DND-41 (cell line): Measurements from ENCODE around the gene TUBB2B.
A peak's percentile ranks its signal among the peaks of the same experiment; 100 is the strongest.

Source experiments
- ATAC-seq: fragments of 200-7000 bp; cut with Tn5 transposase; 3 replicates; pipeline ENCODE4 v1.9.1; 2021; ENCODE audit warnings: low read depth; ENCODE audit not compliant: insufficient read depth
- DNase-seq: peaks from one replicate; pipeline ENCODE4 v3.0.0-alpha.2; 2020
- H2AFZ ChIP-seq: 2 replicates; pipeline ENCODE4 v1.6.0; 2012; ENCODE audit warnings: low read depth, low read length
- H3K27ac ChIP-seq: 2 replicates; pipeline ENCODE4 v1.5.1; 2012; ENCODE audit warnings: low read length, inconsistent platforms
- H3K27me3 ChIP-seq: fragments of 200-600 bp; sonication (generic); 2 replicates; pipeline ENCODE4 v1.6.0; 2012; ENCODE audit warnings: low read length, mild to moderate bottlenecking, inconsistent platforms; ENCODE audit not compliant: insufficient read depth, poor library complexity
- H3K36me3 ChIP-seq: 2 replicates; pipeline ENCODE4 v1.5.1; 2012; ENCODE audit warnings: low read length, inconsistent platforms; ENCODE audit not compliant: insufficient read depth
- H3K4me1 ChIP-seq: 2 replicates; pipeline ENCODE4 v1.5.1; 2012; ENCODE audit warnings: mild to moderate bottlenecking, low read length; ENCODE audit not compliant: insufficient read depth
- H3K4me2 ChIP-seq: 2 replicates; pipeline ENCODE4 v1.6.0; 2012; ENCODE audit warnings: mild to moderate bottlenecking, moderate library complexity, low read length, inconsistent platforms; ENCODE audit not compliant: insufficient read depth
- H3K4me3 ChIP-seq, 2 experiments: fragments of 200-600 bp in 1 of 2; shearing (Covaris generic) in 1 of 2; 2 replicates each; pipeline ENCODE4 v1.5.1; 2012 to 2016; ENCODE audit warnings: inconsistent platforms in 2 of 2, low read length in 2 of 2, mild to moderate bottlenecking in 2 of 2, low read depth in 1 of 2, moderate library complexity in 1 of 2
- H3K79me2 ChIP-seq: 2 replicates; pipeline ENCODE4 v1.6.0; 2012; ENCODE audit warnings: low read length, inconsistent platforms; ENCODE audit not compliant: insufficient read depth
- H3K9ac ChIP-seq: 2 replicates; pipeline ENCODE4 v1.6.0; 2012; ENCODE audit warnings: low read depth, mild to moderate bottlenecking, inconsistent platforms, low read length, moderate library complexity
- H3K9me3 ChIP-seq: 2 replicates; pipeline ENCODE4 v1.5.1; 2012; ENCODE audit warnings: low read length, moderate library complexity, mild to moderate bottlenecking, inconsistent platforms; ENCODE audit not compliant: insufficient read depth, severe bottlenecking
- H4K20me1 ChIP-seq: 2 replicates; pipeline ENCODE4 v1.6.0; 2012; ENCODE audit warnings: low read length; ENCODE audit not compliant: insufficient read depth
- EZH2 ChIP-seq: IDR thresholded peaks from 3 replicates; pipeline ENCODE4 v1.6.1; 2012; ENCODE audit warnings: borderline replicate concordance, low read depth, mild to moderate bottlenecking, moderate library complexity, low read length, inconsistent platforms; ENCODE audit not compliant: severe bottlenecking
- TF ChIP-seq, protein P1 (sequence below): IDR thresholded peaks from 2 replicates; pipeline ENCODE4 v1.5.1; 2012; ENCODE audit warnings: borderline replicate concordance, low read length, moderate library complexity, mild to moderate bottlenecking; ENCODE audit not compliant: poor library complexity, severe bottlenecking; ENCODE audit errors: extremely low read depth

The TUBB2B gene

DNA sequence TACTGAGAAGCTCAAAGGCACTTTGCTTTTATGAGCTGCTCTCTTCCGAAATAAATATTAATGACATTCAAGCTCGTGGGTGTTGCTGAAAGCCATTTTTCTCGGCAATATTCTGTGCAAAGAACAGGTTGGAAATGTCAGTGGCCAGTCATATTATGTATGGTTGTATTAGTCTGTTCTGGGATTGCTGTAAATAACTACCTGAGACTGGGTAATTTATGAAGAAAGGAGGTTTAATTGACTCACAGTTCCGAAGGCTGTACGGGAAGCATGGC, 32.1 kb downstream of the TUBB2B start:
- Histone ChIP-seq H3K9ac (no peak overlapping the region), H2AFZ (no peak overlapping the region), H3K79me2 (no peaks in the 10 kb centered on the region)

DNA sequence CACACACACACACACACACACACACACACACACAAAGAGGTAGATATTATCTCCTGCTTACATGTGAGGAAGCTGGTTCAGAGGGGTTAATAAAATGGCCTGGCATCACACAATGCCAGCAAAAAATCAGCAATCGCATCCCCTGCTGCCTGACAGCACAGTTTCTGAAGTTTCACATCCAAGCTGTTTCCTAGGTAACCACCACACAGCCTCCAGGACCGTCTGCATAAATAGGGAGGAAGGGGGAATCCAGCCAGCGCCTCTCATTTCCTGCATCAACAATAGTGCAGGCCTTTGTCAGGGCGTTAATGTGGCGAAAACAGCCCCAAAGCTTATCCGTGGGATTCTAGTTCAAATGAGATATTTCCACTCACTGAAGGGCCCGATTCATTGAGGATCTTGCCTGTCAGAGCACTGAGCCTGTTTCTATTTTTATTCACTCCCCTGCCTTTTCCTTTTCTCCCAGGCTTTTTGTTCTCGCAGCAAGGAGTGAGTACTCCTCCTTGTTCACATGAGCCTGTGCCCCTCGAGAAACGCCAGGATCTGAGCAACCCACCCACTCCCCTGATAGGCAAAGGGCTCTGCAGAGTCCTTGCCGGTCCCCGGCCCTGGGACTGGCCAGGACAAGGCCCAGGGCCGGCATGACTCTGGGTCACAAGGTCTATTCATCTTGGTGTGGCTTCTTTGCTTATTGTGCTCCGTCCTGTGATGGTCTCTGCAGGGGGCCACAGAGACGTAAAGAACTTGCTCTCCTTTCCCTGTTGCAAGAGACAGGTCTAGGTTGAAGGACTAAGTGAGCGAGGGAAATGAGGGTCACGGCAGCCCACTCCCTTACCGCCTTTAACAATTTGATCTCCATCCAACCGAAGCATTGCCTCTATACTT, 32.7 kb downstream of the TUBB2B start:
- Histone ChIP-seq H3K27ac (no peak overlapping the region), H3K9me3 (no peaks in the 10 kb centered on the region), H3K4me1 (no peaks in the 10 kb centered on the region), H2AFZ (no peak overlapping the region), H3K4me2 (no peak overlapping the region), H3K9ac (no peak overlapping the region), H3K79me2 (no peaks in the 10 kb centered on the region), H3K36me3 (no peaks in the 10 kb centered on the region), H3K27me3 (no peaks in the 10 kb centered on the region), H4K20me1 (no peaks in the 10 kb centered on the region), H3K4me3 (no peak overlapping the region)
- peak; percentile 8 for DNase-seq
- no peak for ATAC-seq
- TF ChIP-seq, protein P1, sequence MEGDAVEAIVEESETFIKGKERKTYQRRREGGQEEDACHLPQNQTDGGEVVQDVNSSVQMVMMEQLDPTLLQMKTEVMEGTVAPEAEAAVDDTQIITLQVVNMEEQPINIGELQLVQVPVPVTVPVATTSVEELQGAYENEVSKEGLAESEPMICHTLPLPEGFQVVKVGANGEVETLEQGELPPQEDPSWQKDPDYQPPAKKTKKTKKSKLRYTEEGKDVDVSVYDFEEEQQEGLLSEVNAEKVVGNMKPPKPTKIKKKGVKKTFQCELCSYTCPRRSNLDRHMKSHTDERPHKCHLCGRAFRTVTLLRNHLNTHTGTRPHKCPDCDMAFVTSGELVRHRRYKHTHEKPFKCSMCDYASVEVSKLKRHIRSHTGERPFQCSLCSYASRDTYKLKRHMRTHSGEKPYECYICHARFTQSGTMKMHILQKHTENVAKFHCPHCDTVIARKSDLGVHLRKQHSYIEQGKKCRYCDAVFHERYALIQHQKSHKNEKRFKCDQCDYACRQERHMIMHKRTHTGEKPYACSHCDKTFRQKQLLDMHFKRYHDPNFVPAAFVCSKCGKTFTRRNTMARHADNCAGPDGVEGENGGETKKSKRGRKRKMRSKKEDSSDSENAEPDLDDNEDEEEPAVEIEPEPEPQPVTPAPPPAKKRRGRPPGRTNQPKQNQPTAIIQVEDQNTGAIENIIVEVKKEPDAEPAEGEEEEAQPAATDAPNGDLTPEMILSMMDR: no peak
- no peak for TF ChIP-seq EZH2

More for the DNA sequence above, 32.1 kb downstream of the TUBB2B start:
- TF ChIP-seq EZH2: no peak
- TF ChIP-seq, protein P1: no peak
- no peaks in the 10 kb centered on the region for H3K9me3 ChIP-seq
- H3K4me2 ChIP-seq: no peak overlapping the region
- H3K27me3 ChIP-seq: no peaks in the 10 kb centered on the region
- H4K20me1 ChIP-seq: no peaks in the 10 kb centered on the region
- no peak overlapping the region for H3K27ac ChIP-seq
- H3K4me1 ChIP-seq: no peaks in the 10 kb centered on the region
- ATAC-seq (no peak), DNase-seq (no peak)
- no peaks in the 10 kb centered on the region for H3K36me3 ChIP-seq
- no peak overlapping the region for H3K4me3 ChIP-seq

DNA sequence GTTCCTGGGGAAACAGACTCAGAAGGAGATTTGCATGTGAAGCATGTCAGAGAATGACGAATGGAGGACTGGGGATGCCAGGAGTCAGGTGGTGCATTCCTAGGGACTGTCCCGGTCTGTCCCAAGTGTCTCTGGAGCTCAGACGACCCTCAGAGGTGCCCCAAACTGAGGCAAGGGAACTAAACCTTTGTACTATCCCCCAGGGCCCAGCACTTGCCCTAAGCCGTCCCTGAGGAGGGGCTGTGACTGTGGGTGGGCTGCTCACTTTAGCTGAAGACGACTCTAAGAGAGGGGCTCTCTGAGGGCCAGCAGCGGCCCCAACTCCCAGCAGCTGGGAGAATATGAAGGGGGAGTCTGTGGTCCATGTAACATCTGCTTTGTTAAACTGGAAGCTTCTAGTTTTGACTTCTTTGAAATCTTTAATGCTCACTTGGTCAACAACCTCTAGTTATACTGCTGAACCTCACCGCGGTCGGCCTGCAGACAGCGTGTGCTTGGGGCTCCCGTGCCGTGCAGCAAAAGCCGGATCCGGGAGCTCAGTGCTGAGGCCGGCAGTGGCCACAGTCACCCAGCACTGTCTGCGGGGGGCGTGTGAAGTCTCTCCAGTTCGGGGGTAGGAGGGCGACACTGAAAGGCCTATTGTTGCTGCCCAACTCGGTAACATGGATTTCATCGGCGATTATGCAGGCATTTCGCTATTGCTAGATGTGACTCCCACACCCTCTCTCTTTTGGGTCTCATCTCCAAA, 34.2 kb downstream of the TUBB2B start:
- H2AFZ ChIP-seq: no peak overlapping the region
- no peak for ATAC-seq

More for the DNA sequence above, 34.2 kb downstream of the TUBB2B start:
- no peak for DNase-seq
- Histone ChIP-seq H3K36me3 (no peaks in the 10 kb centered on the region), H3K79me2 (no peaks in the 10 kb centered on the region), H3K27ac (no peak overlapping the region), H3K4me1 (no peaks in the 10 kb centered on the region), H3K9ac (no peak overlapping the region), H3K27me3 (peaks cover 5% of the 10 kb centered on the region), H3K4me2 (no peak overlapping the region), H3K4me3 (no peak overlapping the region), H3K9me3 (no peaks in the 10 kb centered on the region), H4K20me1 (no peaks in the 10 kb centered on the region)
- no peak for TF ChIP-seq EZH2
- TF ChIP-seq, protein P1: no peak
